ENCODE results near the gene MMADHC.

Gene MMADHC

GRCh38 chr2:149559341-149560068, 28.1 kb downstream of the MMADHC start:
- DNase-seq (ENCODE audit: low read depth in 4 of 4, low spot score in 1 of 4): no peak

DNA sequence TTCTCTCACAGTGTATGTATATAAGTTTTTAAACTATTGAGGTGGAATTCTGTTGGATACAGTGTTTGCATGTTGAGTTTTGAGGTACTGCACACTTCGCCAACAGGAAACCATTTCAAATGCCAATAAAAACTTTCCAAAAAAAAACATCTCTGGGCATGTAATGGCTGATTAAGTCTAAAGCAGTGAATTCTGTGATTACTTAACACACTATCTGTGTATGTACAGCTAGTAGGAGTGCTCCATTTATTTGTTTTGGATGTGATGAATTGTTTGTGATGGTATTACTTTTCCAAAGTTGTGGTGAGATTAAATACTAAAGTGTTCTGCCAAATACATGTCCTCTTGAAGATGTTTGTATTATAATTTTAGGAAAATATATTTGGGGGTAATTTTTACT, 31.1 kb downstream of the MMADHC start:
- DNase-seq (ENCODE audit: low read depth in 4 of 4, low spot score in 1 of 4): no peak

GRCh38 chr2:149552830-149553229, 34.7 kb downstream of the MMADHC start:
- DNase-seq (ENCODE audit: low read depth in 4 of 4, low spot score in 1 of 4): no peak

DNA sequence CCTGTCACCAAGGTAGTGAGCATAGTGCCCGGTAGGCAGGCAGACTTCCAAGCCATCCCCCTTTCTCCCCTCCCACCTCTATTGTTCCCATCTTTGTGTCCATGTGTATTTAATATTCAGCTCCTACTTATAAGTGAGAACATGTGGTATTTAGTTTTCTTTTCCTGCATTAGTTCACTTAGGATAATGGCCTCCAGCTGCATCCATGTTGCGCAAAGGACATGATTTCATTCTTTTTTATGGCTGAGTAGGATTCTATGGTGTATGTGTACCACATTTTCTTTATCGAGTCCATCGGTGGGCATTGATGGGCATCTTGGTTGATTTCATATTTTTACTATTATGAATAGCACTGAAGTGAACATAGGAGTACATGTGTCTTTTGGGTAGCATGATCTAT, 35.3 kb downstream of the MMADHC start:
- no peak for DNase-seq (ENCODE audit: low read depth in 4 of 4, low spot score in 1 of 4)

DNA sequence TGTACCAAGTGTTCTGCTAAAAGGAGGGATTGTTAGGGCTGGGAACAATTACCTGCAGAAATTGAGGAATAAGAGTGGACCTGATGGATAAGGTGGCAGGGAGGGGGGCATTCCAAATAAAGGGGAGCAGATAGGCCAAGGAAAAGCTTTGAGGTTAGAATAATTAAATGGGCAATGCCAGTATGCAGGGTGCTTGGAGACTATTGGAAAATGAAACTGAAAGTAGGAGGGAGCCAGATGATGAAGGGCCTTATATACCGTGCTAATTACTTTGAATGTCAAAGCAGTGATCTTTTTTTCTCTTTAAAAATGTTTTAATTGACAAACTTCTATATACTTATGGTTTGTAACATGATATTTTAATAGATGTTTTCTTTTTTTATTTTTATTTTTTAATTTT, 42.9 kb downstream of the MMADHC start:
- no peak for DNase-seq (ENCODE audit: low read depth in 4 of 4, low spot score in 1 of 4)

DNA sequence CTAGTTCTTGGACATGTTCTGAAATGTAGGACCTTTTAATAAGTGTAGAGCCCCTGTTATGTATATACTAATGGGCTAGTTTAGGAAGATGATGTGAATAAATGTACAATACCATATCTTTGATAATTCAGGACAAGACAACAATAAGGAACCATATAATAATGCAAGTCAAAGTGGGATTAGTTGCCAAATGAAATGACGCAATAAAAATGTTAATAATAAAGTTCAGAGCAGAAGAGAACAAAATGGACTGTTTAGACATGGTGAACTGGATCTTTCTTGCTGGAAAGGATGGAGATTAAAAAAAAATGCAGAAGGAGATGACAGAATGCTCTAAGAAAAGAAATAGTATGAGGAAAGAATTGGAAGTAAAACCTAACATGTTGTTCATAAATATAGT, 43.7 kb downstream of the MMADHC start:
- no peak for DNase-seq (ENCODE audit: low read depth in 4 of 4, low spot score in 1 of 4)

DNA sequence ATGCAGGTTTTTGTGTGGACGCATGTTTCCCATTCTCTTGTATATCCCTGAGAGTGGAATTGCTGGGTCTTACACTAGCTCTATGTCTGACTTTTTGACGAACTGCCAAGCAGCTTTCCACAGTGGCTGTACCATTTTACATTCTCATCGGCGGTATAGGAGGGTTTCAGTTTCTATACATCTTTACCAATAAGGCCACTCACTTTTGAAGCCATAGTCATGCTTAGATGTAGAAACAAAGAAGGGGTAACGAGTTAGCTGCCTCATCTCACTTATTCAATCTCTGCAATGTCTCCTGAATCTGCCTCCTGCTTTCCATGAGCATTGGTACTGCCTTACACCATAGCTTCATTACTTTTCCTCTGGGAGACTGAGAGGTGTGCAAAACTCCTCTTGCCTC, 47.4 kb downstream of the MMADHC start:
- DNase-seq (ENCODE audit: low read depth in 4 of 4, low spot score in 1 of 4): no peak

- no peak for DNase-seq (ENCODE audit: low read depth in 4 of 4, low spot score in 1 of 4)
These were observed 49.3 kb downstream of the MMADHC start for GRCh38 chr2:149538138-149538833.

DNA sequence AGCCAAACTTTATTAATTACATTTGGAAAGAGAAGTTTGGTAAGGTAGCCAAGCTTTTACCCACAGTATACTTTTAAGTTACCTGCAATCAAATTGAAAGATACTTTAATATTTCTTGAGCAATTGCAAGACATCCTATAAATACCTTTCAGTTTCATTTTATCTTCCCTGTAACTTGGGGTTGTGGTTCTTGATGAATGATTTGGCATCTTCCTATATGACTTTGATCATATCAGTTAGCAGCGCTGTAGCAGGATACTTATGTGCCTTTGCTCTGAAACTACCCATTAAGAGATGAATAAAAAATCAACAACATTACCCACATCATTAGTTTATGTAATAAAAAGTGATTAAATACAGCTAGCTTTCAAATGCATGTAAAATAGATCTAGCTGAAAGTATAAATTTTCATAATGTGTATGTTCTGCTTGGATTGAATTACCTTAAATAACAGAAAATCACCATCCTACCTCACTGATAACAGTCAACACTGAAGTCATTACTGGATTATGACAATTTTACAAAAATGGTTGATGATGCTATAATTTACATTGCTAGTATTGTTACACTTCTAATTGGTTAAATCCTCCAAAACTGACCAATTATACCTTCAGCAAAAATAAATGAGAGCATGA, 50.4 kb downstream of the MMADHC start:
- no peak for DNase-seq (ENCODE audit: low read depth in 4 of 4, low spot score in 1 of 4)

DNA sequence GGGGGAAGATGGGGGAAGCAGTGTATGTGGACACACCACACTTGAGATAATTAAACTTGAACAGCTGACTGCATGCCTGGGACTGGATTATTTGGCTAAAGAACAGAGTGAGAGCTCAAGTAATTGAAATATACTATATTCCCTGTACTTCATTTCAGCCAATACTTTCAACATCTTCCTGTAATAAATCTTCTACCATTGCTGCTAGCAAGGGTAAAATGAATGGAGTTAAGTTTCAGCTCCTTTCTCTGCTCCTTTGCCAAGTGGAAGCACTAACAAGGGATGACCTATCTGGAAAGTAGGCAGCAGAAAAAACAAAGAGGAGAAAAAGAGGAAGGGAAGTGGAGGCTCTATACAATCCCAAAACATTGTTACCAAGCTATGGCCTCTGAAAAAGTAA, 50.9 kb downstream of the MMADHC start:
- DNase-seq (ENCODE audit: low read depth in 4 of 4, low spot score in 1 of 4): no peak

- no peak for DNase-seq (ENCODE audit: low read depth in 4 of 4, low spot score in 1 of 4)
These were observed 52.9 kb downstream of the MMADHC start for GRCh38 chr2:149534674-149535073.

GRCh38 chr2:149528983-149529382, 58.6 kb downstream of the MMADHC start:
- no peak for DNase-seq (ENCODE audit: low read depth in 4 of 4, low spot score in 1 of 4)

- DNase-seq (ENCODE audit: low read depth in 4 of 4, low spot score in 1 of 4): no peak
These were observed 59.4 kb downstream of the MMADHC start for GRCh38 chr2:149527998-149528755.

GRCh38 chr2:149526689-149527088, 60.9 kb downstream of the MMADHC start:
- no peak for DNase-seq (ENCODE audit: low read depth in 4 of 4, low spot score in 1 of 4)

GRCh38 chr2:149525323-149525722, 62.3 kb downstream of the MMADHC start:
- DNase-seq (ENCODE audit: low read depth in 4 of 4, low spot score in 1 of 4): no peak
